Endodermal cell (in vitro differentiated cells): ENCODE measurements around the gene LMO7. TPM values are rescaled to one million over a fixed set of nuclear protein-coding genes. Genes with fewer than 3 reads are reported as not detected.

Source experiments
- DNase-seq: peaks from one replicate; pipeline ENCODE4 v3.0.0-alpha.2; 2017
- H3K27ac ChIP-seq: 2 replicates; pipeline ENCODE4 v1.5.1; 2013; ENCODE audit warnings: mild to moderate bottlenecking, low read depth, low read length, moderate library complexity
- H3K27me3 ChIP-seq: 2 replicates; pipeline ENCODE4 v1.6.1; 2013; ENCODE audit warnings: mild to moderate bottlenecking, low read length, moderate library complexity; ENCODE audit not compliant: insufficient read depth, control insufficient read depth, poor library complexity, severe bottlenecking
- H3K36me3 ChIP-seq: 2 replicates; pipeline ENCODE4 v1.7.0; 2013; ENCODE audit warnings: mild to moderate bottlenecking, low read length, moderate library complexity; ENCODE audit not compliant: control insufficient read depth, insufficient read depth
- H3K4me1 ChIP-seq: one replicate; pipeline ENCODE4 v1.7.0; 2013; ENCODE audit warnings: low read length; ENCODE audit not compliant: control insufficient read depth, insufficient read depth
- H3K4me3 ChIP-seq: 2 replicates; pipeline ENCODE4 v1.5.1; 2013; ENCODE audit warnings: mild to moderate bottlenecking, low read length, moderate library complexity
- H3K9ac ChIP-seq: 2 replicates; pipeline ENCODE4 v1.6.1; 2013; ENCODE audit warnings: mild to moderate bottlenecking, low read length, moderate library complexity; ENCODE audit not compliant: poor library complexity, severe bottlenecking; ENCODE audit errors: extremely low read depth
- H3K9me3 ChIP-seq: 2 replicates; pipeline ENCODE4 v1.6.1; 2013; ENCODE audit warnings: mild to moderate bottlenecking, low read length, moderate library complexity; ENCODE audit not compliant: control insufficient read depth
- H3K27ac Mint-ChIP-seq: 2 replicates; pipeline ENCODE4 v1.8.0; 2020; ENCODE audit warnings: mixed read lengths
- H3K27me3 Mint-ChIP-seq: 2 replicates; pipeline ENCODE4 v1.8.0; 2021; ENCODE audit warnings: mild to moderate bottlenecking, mixed read lengths; ENCODE audit not compliant: insufficient read depth
- H3K36me3 Mint-ChIP-seq: 2 replicates; pipeline ENCODE4 v1.8.0; 2020; ENCODE audit warnings: low read depth, mixed read lengths
- H3K4me1 Mint-ChIP-seq: 2 replicates; pipeline ENCODE4 v1.8.0; 2020; ENCODE audit warnings: mixed read lengths
- H3K4me3 Mint-ChIP-seq: 2 replicates; pipeline ENCODE4 v1.8.0; 2020; ENCODE audit warnings: mild to moderate bottlenecking, moderate library complexity, mixed read lengths
- H3K9me3 Mint-ChIP-seq: 2 replicates; pipeline ENCODE4 v1.8.0; 2020; ENCODE audit warnings: mild to moderate bottlenecking, mixed read lengths
- WGBS, 2 experiments: methylation state at CpG; one replicate each; pipeline versions ENCODE4 v1.1.5 to v1.1.7; 2013; ENCODE audit warnings: missing lambda C conversion rate in 2 of 2, mixed read lengths in 1 of 2; ENCODE audit not compliant: insufficient coverage in 1 of 2, insufficient read length in 1 of 2; 5-methylcytosine and 5-hydroxymethylcytosine counted together
- total RNA-seq, 2 donors: library from RNA; stranded (reverse); fragmentation: NEBNext Ultra II Directional in 1 of 2; extraction: Animal tissue kit (Norgen Biotek cat#: 25700) in 1 of 2; gene quantifications; 2 replicates in 1 of 2; 3 replicates in 1 of 2; pipeline ENCODE4 v1.2.1, GENCODE V29; 2021
- TF ChIP-seq, protein P1 (sequence below): fragments of 200-600 bp; sonication (generic); conservative IDR thresholded peaks from 2 replicates; pipeline ENCODE4 v1.5.0; 2021; ENCODE audit warnings: antibody characterized with exemption, mild to moderate bottlenecking

LMO7 gene
- total RNA-seq, 2 donors from 2014 or later, result 9.9 to 14.1 TPM

- Mint-ChIP-seq H3K9me3 (peaks cover 21% of the 10 kb centered on the region), H3K36me3 (peaks cover 10% of the 10 kb centered on the region), H3K4me1 (peaks cover 4% of the 10 kb centered on the region), H3K27me3 (no peaks in the 10 kb centered on the region), H3K27ac (no peak overlapping the region), H3K4me3 (no peak overlapping the region)
- TF ChIP-seq, protein P1, sequence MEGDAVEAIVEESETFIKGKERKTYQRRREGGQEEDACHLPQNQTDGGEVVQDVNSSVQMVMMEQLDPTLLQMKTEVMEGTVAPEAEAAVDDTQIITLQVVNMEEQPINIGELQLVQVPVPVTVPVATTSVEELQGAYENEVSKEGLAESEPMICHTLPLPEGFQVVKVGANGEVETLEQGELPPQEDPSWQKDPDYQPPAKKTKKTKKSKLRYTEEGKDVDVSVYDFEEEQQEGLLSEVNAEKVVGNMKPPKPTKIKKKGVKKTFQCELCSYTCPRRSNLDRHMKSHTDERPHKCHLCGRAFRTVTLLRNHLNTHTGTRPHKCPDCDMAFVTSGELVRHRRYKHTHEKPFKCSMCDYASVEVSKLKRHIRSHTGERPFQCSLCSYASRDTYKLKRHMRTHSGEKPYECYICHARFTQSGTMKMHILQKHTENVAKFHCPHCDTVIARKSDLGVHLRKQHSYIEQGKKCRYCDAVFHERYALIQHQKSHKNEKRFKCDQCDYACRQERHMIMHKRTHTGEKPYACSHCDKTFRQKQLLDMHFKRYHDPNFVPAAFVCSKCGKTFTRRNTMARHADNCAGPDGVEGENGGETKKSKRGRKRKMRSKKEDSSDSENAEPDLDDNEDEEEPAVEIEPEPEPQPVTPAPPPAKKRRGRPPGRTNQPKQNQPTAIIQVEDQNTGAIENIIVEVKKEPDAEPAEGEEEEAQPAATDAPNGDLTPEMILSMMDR, result no peak
- 94 to 100% methylated on average over 2 to 3 of the region's 3 CpGs for WGBS, 2 experiments
- Histone ChIP-seq H3K27me3 (no peaks in the 10 kb centered on the region), H3K27ac (no peak overlapping the region), H3K4me3 (no peak overlapping the region), H3K36me3 (no peaks in the 10 kb centered on the region), H3K9ac (no peak overlapping the region), H3K4me1 (no peaks in the 10 kb centered on the region), H3K9me3 (peaks cover 14% of the 10 kb centered on the region)
- DNase-seq, result no peak
These were observed 112.7 kb downstream of the LMO7 start for GRCh38 chr13:75748874-75749273.

DNA sequence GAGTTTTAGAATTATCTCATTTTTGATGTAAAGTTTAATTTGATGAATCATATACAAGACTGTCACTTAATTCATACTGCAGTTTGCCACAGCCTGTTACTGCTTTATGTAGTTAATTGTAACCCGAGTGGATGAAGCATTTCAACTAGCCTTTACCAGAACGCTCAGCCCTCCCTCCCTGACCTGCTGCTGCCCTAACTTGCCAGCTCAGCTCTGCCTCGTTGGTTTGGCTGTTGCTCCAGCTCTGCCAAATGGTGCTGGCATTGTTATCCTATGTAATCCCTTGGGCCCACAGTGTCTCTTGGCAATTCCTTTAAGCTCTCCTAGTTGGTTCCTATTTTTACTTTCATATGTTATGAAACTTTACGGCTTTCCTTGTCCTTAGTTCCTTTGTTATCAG is 113.3 kb downstream of the LMO7 start:
- DNase-seq, result no peak
- TF ChIP-seq, protein P1, result no peak
- H3K27me3 ChIP-seq, result no peaks in the 10 kb centered on the region
- WGBS, 2 experiments, result 72 to 82% methylated on average over 3 to 4 of the region's 4 CpGs
- H3K4me1 ChIP-seq, result no peaks in the 10 kb centered on the region
- Mint-ChIP-seq H3K36me3 (peaks cover 13% of the 10 kb centered on the region), H3K4me1 (peaks cover 4% of the 10 kb centered on the region), H3K4me3 (no peak overlapping the region), H3K27ac (no peak overlapping the region), H3K9me3 (peaks cover 24% of the 10 kb centered on the region), H3K27me3 (no peaks in the 10 kb centered on the region)
- H3K36me3 ChIP-seq, result peaks cover 4% of the 10 kb centered on the region
- peaks cover 19% of the 10 kb centered on the region for H3K9me3 ChIP-seq
- no peak overlapping the region for H3K9ac ChIP-seq
- no peak overlapping the region for H3K27ac ChIP-seq
- no peak overlapping the region for H3K4me3 ChIP-seq

DNA sequence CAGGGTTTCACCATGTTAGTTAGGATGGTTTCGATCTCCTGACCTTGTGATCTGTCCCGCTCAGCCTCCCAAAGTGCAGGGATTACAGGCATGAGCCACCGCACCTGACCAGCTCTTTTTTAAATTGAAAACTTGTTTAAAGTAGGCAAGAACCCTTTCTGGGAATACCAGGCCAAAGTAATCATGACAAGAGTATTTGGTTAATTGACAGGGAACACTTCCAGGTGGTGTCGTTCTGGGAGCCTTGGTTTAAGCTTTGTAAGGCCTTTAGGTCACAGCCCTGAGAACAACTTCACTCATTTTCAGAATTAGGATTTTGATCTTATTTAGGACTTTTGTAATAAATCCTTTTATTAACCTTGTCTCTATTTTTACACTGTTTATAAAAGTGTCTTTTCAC is 115.2 kb downstream of the LMO7 start:
- peaks cover 15% of the 10 kb centered on the region for H3K9me3 ChIP-seq
- TF ChIP-seq, protein P1, result no peak
- no peak overlapping the region for H3K27ac Mint-ChIP-seq
- peaks cover 4% of the 10 kb centered on the region for H3K4me1 Mint-ChIP-seq
- no peak overlapping the region for H3K27ac ChIP-seq
- no peaks in the 10 kb centered on the region for H3K27me3 ChIP-seq
- DNase-seq, result no peak
- H3K9me3 Mint-ChIP-seq, result peaks cover 17% of the 10 kb centered on the region
- peaks cover 4% of the 10 kb centered on the region for H3K36me3 ChIP-seq
- WGBS, 2 experiments, result 92 to 100% methylated on average over 2 to 4 of the region's 4 CpGs
- no peak overlapping the region for H3K4me3 Mint-ChIP-seq
- H3K27me3 Mint-ChIP-seq, result no peaks in the 10 kb centered on the region
- H3K36me3 Mint-ChIP-seq, result peaks cover 13% of the 10 kb centered on the region
- H3K4me3 ChIP-seq, result no peak overlapping the region
- no peaks in the 10 kb centered on the region for H3K4me1 ChIP-seq
- no peak overlapping the region for H3K9ac ChIP-seq
